T47D (cell line): Measurements from ENCODE around the gene GIT1.

ENCODE experiments used
- DNase-seq, 2 experiments: peaks; one replicate each; pipeline versions ENCODE4 v3.0.0 to v3.0.0-alpha.2; 2011 to 2012; ENCODE audit warnings: low read depth in 1 of 2, low spot score in 1 of 2
- JUND ChIP-seq: IDR thresholded peaks from 2 replicates; pipeline ENCODE4 v1.6.1; 2012; ENCODE audit warnings: low read depth
- in situ Hi-C: cut with HindIII; loops from 2 replicates; pipeline ENCODE4 v1.10.0; 2016; ENCODE audit warnings: low sequenced_read_pairs, low pct_unique_long_range_greater_than_20kb

GIT1 gene

DNA sequence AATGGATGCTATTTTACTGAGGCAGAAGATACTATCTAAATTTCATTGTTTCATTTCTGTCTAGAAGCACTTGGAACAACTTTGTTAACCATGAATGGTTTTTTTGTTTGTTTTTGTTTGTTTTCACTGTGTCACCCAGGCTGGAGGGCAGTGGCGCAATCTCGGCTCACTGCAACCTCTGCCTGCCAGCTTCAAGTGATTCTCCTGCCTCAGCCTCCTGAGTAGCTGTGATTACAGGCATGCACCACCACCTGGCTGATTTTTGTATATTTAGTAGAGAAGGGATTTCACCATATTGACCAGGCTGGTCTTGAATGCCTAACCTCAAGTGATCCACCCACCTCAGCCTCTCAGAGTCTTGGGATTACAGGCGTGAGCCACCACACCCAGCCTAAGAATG is 63.1 kb downstream of the GIT1 start:
- in situ Hi-C loops, result no loop called here
- DNase-seq, result peak in 1 of 2 experiments; percentile 9
- no peak for TF ChIP-seq JUND

- in situ Hi-C loops, result no loop called here
- DNase-seq, result no peak
- TF ChIP-seq JUND, result no peak
Measured at GRCh38 chr17:29524692-29525091, 64.8 kb downstream of the GIT1 start.
